H9 (cell line): ENCODE measurements around the gene NAA60. TPM values are rescaled to one million over a fixed set of nuclear protein-coding genes. Genes with fewer than 3 reads are reported as not detected.

Source experiments
- DNase-seq: peaks from one replicate; pipeline ENCODE4 v3.0.0-alpha.2; 2017
- H2AFZ ChIP-seq: one replicate; pipeline ENCODE4 v1.6.1; 2013; ENCODE audit warnings: mild to moderate bottlenecking, low read length, control low read depth, moderate library complexity
- H2AK5ac ChIP-seq: 2 replicates; pipeline ENCODE4 v1.6.1; 2013; ENCODE audit warnings: low read length, control low read depth, mixed read lengths; ENCODE audit not compliant: insufficient read length
- H2BK120ac ChIP-seq: one replicate; pipeline ENCODE4 v1.6.1; 2013; ENCODE audit warnings: low read depth, mild to moderate bottlenecking, low read length, control low read depth, inconsistent platforms; ENCODE audit not compliant: poor library complexity, severe bottlenecking
- H2BK12ac ChIP-seq: 2 replicates; pipeline ENCODE4 v1.6.1; 2013; ENCODE audit warnings: low read length, control low read depth, mixed read lengths, low read depth; ENCODE audit not compliant: insufficient read length
- H2BK15ac ChIP-seq: 2 replicates; pipeline ENCODE4 v1.6.1; 2013; ENCODE audit warnings: low read depth, low read length, control low read depth
- H2BK20ac ChIP-seq: one replicate; pipeline ENCODE4 v1.6.1; 2013; ENCODE audit warnings: low read depth, mild to moderate bottlenecking, low read length, control low read depth, inconsistent platforms; ENCODE audit not compliant: poor library complexity, severe bottlenecking
- H2BK5ac ChIP-seq: 2 replicates; pipeline ENCODE4 v1.6.1; 2013; ENCODE audit warnings: low read length, control low read depth, mixed read lengths; ENCODE audit not compliant: insufficient read length
- H3K14ac ChIP-seq: 2 replicates; pipeline ENCODE4 v1.6.1; 2013; ENCODE audit warnings: low read length, control low read depth; ENCODE audit not compliant: insufficient read depth
- H3K18ac ChIP-seq: 2 replicates; pipeline ENCODE4 v1.6.1; 2013; ENCODE audit warnings: low read depth, mild to moderate bottlenecking, mixed read lengths, low read length, control low read depth; ENCODE audit not compliant: insufficient read length
- H3K23ac ChIP-seq: 2 replicates; pipeline ENCODE4 v1.6.1; 2013; ENCODE audit warnings: low read length, control low read depth, mixed read lengths, low read depth; ENCODE audit not compliant: insufficient read length
- H3K23me2 ChIP-seq: 2 replicates; pipeline ENCODE4 v1.6.1; 2013; ENCODE audit warnings: low read depth, mild to moderate bottlenecking, mixed read lengths, low read length, control low read depth; ENCODE audit not compliant: insufficient read length, poor library complexity, severe bottlenecking
- H3K27ac ChIP-seq: 2 replicates; pipeline ENCODE4 v1.5.1; 2013; ENCODE audit warnings: low read length, control low read depth, mixed read lengths, low read depth; ENCODE audit not compliant: insufficient read length
- H3K27me3 ChIP-seq: 2 replicates; pipeline ENCODE4 v1.6.1; 2013; ENCODE audit warnings: low read length, control low read depth, inconsistent platforms; ENCODE audit not compliant: insufficient read depth
- H3K4ac ChIP-seq: 2 replicates; pipeline ENCODE4 v1.6.1; 2013; ENCODE audit warnings: low read depth, mild to moderate bottlenecking, control low read depth, inconsistent platforms, low read length, moderate library complexity
- H3K4me1 ChIP-seq: 2 replicates; pipeline ENCODE4 v1.6.1; 2013; ENCODE audit warnings: low read length, control low read depth, inconsistent platforms; ENCODE audit not compliant: insufficient read depth
- H3K4me2 ChIP-seq: 2 replicates; pipeline ENCODE4 v1.6.1; 2013; ENCODE audit warnings: low read length, control low read depth, mixed read lengths; ENCODE audit not compliant: insufficient read length, insufficient read depth
- H3K56ac ChIP-seq: 2 replicates; pipeline ENCODE4 v1.6.1; 2013; ENCODE audit warnings: low read depth, mild to moderate bottlenecking, mixed read lengths, low read length, control low read depth; ENCODE audit not compliant: insufficient read length
- H3K79me1 ChIP-seq: 2 replicates; pipeline ENCODE4 v1.6.1; 2013; ENCODE audit warnings: low read depth, mild to moderate bottlenecking, moderate library complexity, low read length, control low read depth, inconsistent platforms; ENCODE audit not compliant: insufficient read depth, poor library complexity, severe bottlenecking
- H3K79me2 ChIP-seq: 2 replicates; pipeline ENCODE4 v1.6.1; 2013; ENCODE audit warnings: low read length, control low read depth, inconsistent platforms; ENCODE audit not compliant: insufficient read depth
- H3K9ac ChIP-seq: 2 replicates; pipeline ENCODE4 v1.6.1; 2013; ENCODE audit warnings: low read length, control low read depth, mixed read lengths; ENCODE audit not compliant: insufficient read length; ENCODE audit errors: extremely low read depth
- H3K9me3 ChIP-seq: one replicate; pipeline ENCODE4 v1.6.1; 2013; ENCODE audit warnings: low read depth, low read length, inconsistent platforms; ENCODE audit not compliant: control insufficient read depth
- H3T11ph ChIP-seq: one replicate; pipeline ENCODE4 v1.6.1; 2013; ENCODE audit warnings: mild to moderate bottlenecking, low read length, control low read depth, inconsistent platforms
- H4K20me1 ChIP-seq: one replicate; pipeline ENCODE4 v1.6.1; 2013; ENCODE audit not compliant: control insufficient read depth, insufficient read length, insufficient read depth
- H4K5ac ChIP-seq: 2 replicates; pipeline ENCODE4 v1.6.1; 2013; ENCODE audit warnings: low read depth, mild to moderate bottlenecking, mixed read lengths, low read length, control low read depth; ENCODE audit not compliant: insufficient read length
- H4K8ac ChIP-seq: replicated peaks from 2 replicates; pipeline ENCODE4 v1.6.1; 2013; ENCODE audit warnings: low read length, control low read depth, mixed read lengths, low read depth; ENCODE audit not compliant: insufficient read length
- H4K91ac ChIP-seq: 2 replicates; pipeline ENCODE4 v1.6.1; 2013; ENCODE audit warnings: low read depth, mild to moderate bottlenecking, moderate library complexity, mixed read lengths, low read length, control low read depth; ENCODE audit not compliant: insufficient read length
- H3K27ac Mint-ChIP-seq, 3 experiments: 2 replicates in 2 of 3; 3 replicates in 1 of 3; pipeline ENCODE4 v1.8.0; 2020 to 2021; ENCODE audit warnings: mixed read lengths in 3 of 3, mild to moderate bottlenecking in 1 of 3, moderate library complexity in 1 of 3
- H3K27me3 Mint-ChIP-seq: 2 replicates; pipeline ENCODE4 v1.8.0; 2021; ENCODE audit warnings: low read depth, mild to moderate bottlenecking, moderate library complexity, mixed read lengths
- H3K36me3 Mint-ChIP-seq, 3 experiments: 2 replicates in 2 of 3; 3 replicates in 1 of 3; pipeline ENCODE4 v1.8.0; 2020 to 2021; ENCODE audit warnings: low read depth in 3 of 3, mixed read lengths in 3 of 3; ENCODE audit not compliant: insufficient read depth in 1 of 3
- H3K4me1 Mint-ChIP-seq, 2 experiments: 2 replicates each; pipeline ENCODE4 v1.8.0; 2020; ENCODE audit warnings: mixed read lengths in 2 of 2
- H3K4me3 Mint-ChIP-seq, 2 experiments: 2 replicates in 1 of 2; 3 replicates in 1 of 2; pipeline ENCODE4 v1.8.0; 2020 to 2021; ENCODE audit warnings: mild to moderate bottlenecking in 2 of 2, mixed read lengths in 2 of 2, moderate library complexity in 1 of 2
- H3K9me3 Mint-ChIP-seq, 2 experiments: 2 replicates in 1 of 2; 3 replicates in 1 of 2; pipeline ENCODE4 v1.8.0; 2020; ENCODE audit warnings: mild to moderate bottlenecking in 2 of 2, mixed read lengths in 2 of 2, moderate library complexity in 1 of 2
- WGBS: extraction: QIAGEN DNeasy Blood & Tissue Kit; methylation state at CpG from one replicate; pipeline ENCODE4 v1.1.7; 2013; ENCODE audit warnings: missing lambda C conversion rate, low lambda C conversion rate, mixed read lengths; ENCODE audit not compliant: insufficient read length; ENCODE audit errors: extremely low coverage; 5-methylcytosine and 5-hydroxymethylcytosine counted together
- total RNA-seq: library from RNA; stranded (reverse); gene quantifications from 2 replicates; pipeline ENCODE4 v1.2.1, GENCODE V29; 2021
- TF ChIP-seq, protein P1 (sequence below): fragments of 200-600 bp; sonication (generic); conservative IDR thresholded peaks from 3 replicates; pipeline ENCODE4 v1.8.0; 2021; ENCODE audit warnings: antibody characterized with exemption, mild to moderate bottlenecking

Gene NAA60
- total RNA-seq, 1 experiment from 2014 or later, result 49.3 TPM

DNA sequence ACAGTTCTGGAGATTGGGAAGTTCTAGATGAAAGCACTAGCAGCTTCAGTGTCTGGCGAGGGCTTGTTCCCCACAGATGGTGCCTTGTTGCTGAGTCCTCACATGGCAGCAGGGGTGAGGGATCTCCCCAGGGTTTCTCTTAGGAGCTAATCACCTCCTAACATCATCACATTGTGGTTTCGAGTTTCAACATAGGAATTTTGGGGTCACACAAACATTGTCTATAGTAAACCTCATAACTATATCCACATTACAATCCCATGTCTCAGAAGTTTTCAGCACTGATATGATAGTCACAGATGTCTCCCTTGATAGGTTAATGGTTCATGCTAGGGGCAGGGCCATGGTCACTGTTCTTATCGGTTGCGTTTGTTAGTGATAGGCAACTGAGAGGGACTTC, 71.1 kb downstream of the NAA60 start:
- H3K14ac ChIP-seq, result no peak overlapping the region
- H2BK12ac ChIP-seq, result no peak overlapping the region
- no peaks in the 10 kb centered on the region for H4K20me1 ChIP-seq
- Mint-ChIP-seq H3K27ac (no peak overlapping the region), H3K4me3 (no peak overlapping the region), H3K9me3 (no peaks in the 10 kb centered on the region), H3K4me1 (peaks cover 0 to 4% of the 10 kb centered on the region in 2 experiments; a peak in 2 of 4 replicates), H3K36me3 (peaks cover 20 to 57% (median 35%) of the 10 kb centered on the region in 3 experiments; a peak in 6 of 7 replicates), H3K27me3 (no peaks in the 10 kb centered on the region)
- DNase-seq, result no peak
- no peak overlapping the region for H3K56ac ChIP-seq
- no peaks in the 10 kb centered on the region for H3K23me2 ChIP-seq
- no peaks in the 10 kb centered on the region for H3K79me1 ChIP-seq
- H3K27me3 ChIP-seq, result no peaks in the 10 kb centered on the region
- H2AFZ ChIP-seq, result no peak overlapping the region
- H3K4me1 ChIP-seq, result no peaks in the 10 kb centered on the region
- no peak overlapping the region for H2BK5ac ChIP-seq
- no peak overlapping the region for H3K27ac ChIP-seq
- H3T11ph ChIP-seq, result no peak overlapping the region
- no CpG with 5 or more reads among the region's 4 CpGs for WGBS
- H3K18ac ChIP-seq, result no peak overlapping the region
- no peak overlapping the region for H4K91ac ChIP-seq
- no peaks in the 10 kb centered on the region for H3K79me2 ChIP-seq
- H3K9me3 ChIP-seq, result no peaks in the 10 kb centered on the region
- no peak overlapping the region for H4K8ac ChIP-seq
- no peak overlapping the region for H3K23ac ChIP-seq
- H3K9ac ChIP-seq, result no peak overlapping the region
- no peak overlapping the region for H4K5ac ChIP-seq
- H2BK120ac ChIP-seq, result no peak overlapping the region
- no peak overlapping the region for H2BK20ac ChIP-seq
- no peak overlapping the region for H2AK5ac ChIP-seq
- no peak overlapping the region for H3K4me2 ChIP-seq
- TF ChIP-seq, protein P1, sequence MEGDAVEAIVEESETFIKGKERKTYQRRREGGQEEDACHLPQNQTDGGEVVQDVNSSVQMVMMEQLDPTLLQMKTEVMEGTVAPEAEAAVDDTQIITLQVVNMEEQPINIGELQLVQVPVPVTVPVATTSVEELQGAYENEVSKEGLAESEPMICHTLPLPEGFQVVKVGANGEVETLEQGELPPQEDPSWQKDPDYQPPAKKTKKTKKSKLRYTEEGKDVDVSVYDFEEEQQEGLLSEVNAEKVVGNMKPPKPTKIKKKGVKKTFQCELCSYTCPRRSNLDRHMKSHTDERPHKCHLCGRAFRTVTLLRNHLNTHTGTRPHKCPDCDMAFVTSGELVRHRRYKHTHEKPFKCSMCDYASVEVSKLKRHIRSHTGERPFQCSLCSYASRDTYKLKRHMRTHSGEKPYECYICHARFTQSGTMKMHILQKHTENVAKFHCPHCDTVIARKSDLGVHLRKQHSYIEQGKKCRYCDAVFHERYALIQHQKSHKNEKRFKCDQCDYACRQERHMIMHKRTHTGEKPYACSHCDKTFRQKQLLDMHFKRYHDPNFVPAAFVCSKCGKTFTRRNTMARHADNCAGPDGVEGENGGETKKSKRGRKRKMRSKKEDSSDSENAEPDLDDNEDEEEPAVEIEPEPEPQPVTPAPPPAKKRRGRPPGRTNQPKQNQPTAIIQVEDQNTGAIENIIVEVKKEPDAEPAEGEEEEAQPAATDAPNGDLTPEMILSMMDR, result no peak
- no peak overlapping the region for H3K4ac ChIP-seq
- H2BK15ac ChIP-seq, result no peak overlapping the region
